Suprapubic skin (tissue), 4 donors: ENCODE results near the gene CCL13. TPM values are rescaled to one million over a fixed set of nuclear protein-coding genes. Genes with fewer than 3 reads are reported as not detected.

Experiments
- DNase-seq, 2 donors: peaks; one replicate each; pipeline ENCODE4 v3.0.0-alpha.2; 2019; ENCODE audit warnings: low spot score in 2 of 2
- H3K27ac ChIP-seq: fragments of 200-600 bp; sonication (generic); one replicate; pipeline ENCODE4 v1.5.1; 2019
- H3K27me3 ChIP-seq: fragments of 200-600 bp; sonication (generic); one replicate; pipeline ENCODE4 v1.5.1; 2019
- H3K36me3 ChIP-seq: fragments of 200-600 bp; sonication (generic); one replicate; pipeline ENCODE4 v1.5.1; 2019
- H3K4me1 ChIP-seq: fragments of 200-600 bp; sonication (generic); one replicate; pipeline ENCODE4 v1.5.1; 2019
- H3K4me3 ChIP-seq: fragments of 200-600 bp; sonication (generic); one replicate; pipeline ENCODE4 v1.5.1; 2019; ENCODE audit warnings: mild to moderate bottlenecking
- H3K9me3 ChIP-seq: fragments of 200-600 bp; sonication (generic); one replicate; pipeline ENCODE4 v1.5.1; 2019
- EP300 ChIP-seq: sonication (generic); formaldehyde crosslinking; IDR thresholded peaks from one replicate; pipeline ENCODE4 v1.6.1; 2017; ENCODE audit warnings: antibody characterized with exemption
- POLR2A ChIP-seq, 2 donors: fragments of 450-650 bp; IDR thresholded peaks; one replicate each; pipeline ENCODE4 v1.6.1; 2017; ENCODE audit warnings: antibody characterized with exemption in 2 of 2, mild to moderate bottlenecking in 2 of 2, moderate library complexity in 2 of 2
- POLR2AphosphoS5 ChIP-seq, 3 donors: sonication (generic); formaldehyde crosslinking; IDR thresholded peaks; one replicate each; pipeline ENCODE4 v1.6.1; 2017; ENCODE audit warnings: antibody characterized with exemption in 3 of 3
- WGBS: methylation state at CpG from one replicate; pipeline ENCODE4 v1.1.5; 2018; 5-methylcytosine and 5-hydroxymethylcytosine counted together
- total RNA-seq, 4 donors: library from RNA; depleted of rRNA; stranded (reverse); fragments of >200 nt; gene quantifications; one replicate each; pipeline ENCODE4 v1.1.0, GENCODE V29; 2016
- TF ChIP-seq, protein P1 (sequence below), 2 donors: fragments of 200-600 bp in 1 of 2; fragments of 450-650 bp in 1 of 2; sonication (generic) in 1 of 2; IDR thresholded peaks; one replicate each; pipeline ENCODE4 v1.5.1; 2016 to 2019; ENCODE audit warnings: antibody characterized with exemption in 2 of 2, mild to moderate bottlenecking in 1 of 2, moderate library complexity in 1 of 2

Gene CCL13
- total RNA-seq, 4 donors from 2014 or later: 1.6 TPM; not detected in 3

DNA sequence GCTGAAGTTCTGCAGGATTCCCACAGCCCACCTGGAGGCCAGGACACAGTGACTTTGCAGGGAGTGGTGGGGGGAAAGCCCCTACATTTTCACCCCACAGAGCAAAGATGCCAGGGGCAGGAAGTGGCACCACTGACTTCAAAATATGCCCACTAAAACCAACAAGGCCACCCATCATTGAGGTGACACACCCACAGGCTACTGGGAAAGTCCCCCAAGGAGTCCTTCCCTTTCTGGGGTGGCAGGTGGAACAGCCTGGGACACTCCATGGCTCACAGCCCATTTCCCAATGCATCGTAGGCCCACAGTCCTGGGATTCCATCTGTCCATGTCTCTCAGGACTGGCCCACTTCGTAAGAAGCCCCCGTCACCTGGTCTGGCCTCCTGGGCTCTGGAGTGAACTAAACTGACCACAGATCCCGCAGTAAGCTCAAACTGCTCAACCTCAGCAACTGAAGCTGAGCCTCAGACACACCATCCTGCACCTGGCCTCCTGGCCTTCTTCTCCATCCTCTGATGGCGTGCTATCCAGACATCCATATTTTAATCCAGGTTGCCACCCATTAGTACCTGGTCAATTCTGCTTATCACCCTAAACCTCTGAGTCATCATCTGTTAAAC is 14.2 kb downstream of the CCL13 start:
- Histone ChIP-seq H3K4me1 (peaks cover 2% of the 10 kb centered on the region), H3K9me3 (no peaks in the 10 kb centered on the region), H3K27me3 (peaks cover 16% of the 10 kb centered on the region), H3K36me3 (no peaks in the 10 kb centered on the region), H3K4me3 (no peak overlapping the region), H3K27ac (no peak overlapping the region)
- TF ChIP-seq POLR2AphosphoS5 (IDR thresholded peaks at IDR 0.05): no peak
- no peak for TF ChIP-seq EP300
- TF ChIP-seq POLR2A (IDR thresholded peaks at IDR 0.05): no peak
- TF ChIP-seq, protein P1, sequence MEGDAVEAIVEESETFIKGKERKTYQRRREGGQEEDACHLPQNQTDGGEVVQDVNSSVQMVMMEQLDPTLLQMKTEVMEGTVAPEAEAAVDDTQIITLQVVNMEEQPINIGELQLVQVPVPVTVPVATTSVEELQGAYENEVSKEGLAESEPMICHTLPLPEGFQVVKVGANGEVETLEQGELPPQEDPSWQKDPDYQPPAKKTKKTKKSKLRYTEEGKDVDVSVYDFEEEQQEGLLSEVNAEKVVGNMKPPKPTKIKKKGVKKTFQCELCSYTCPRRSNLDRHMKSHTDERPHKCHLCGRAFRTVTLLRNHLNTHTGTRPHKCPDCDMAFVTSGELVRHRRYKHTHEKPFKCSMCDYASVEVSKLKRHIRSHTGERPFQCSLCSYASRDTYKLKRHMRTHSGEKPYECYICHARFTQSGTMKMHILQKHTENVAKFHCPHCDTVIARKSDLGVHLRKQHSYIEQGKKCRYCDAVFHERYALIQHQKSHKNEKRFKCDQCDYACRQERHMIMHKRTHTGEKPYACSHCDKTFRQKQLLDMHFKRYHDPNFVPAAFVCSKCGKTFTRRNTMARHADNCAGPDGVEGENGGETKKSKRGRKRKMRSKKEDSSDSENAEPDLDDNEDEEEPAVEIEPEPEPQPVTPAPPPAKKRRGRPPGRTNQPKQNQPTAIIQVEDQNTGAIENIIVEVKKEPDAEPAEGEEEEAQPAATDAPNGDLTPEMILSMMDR (IDR thresholded peaks at IDR 0.05): no peak
- DNase-seq: no peak
- 100% methylated on average over 1 of the region's 5 CpGs for WGBS

DNA sequence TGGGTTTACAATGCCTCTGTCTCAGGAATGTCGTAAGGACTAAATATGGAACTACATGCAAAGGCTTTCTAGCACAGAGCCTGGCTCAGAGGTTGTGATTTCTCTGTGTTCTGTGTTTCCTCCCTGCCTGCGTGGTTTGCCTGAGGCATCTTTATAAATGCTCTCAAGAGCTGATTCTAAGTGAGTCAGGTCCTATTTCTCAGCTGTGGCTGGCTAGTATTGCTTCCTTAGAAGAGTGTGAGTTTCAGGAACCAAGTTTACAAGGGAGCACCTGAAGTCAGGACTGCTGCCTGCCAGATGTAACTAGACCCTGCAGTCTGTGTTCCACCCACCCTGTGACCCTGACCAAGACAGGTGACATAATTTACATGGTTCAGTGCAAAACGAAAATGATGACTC is 14.7 kb downstream of the CCL13 start:
- DNase-seq: no peak
- Histone ChIP-seq H3K9me3 (no peaks in the 10 kb centered on the region), H3K36me3 (no peaks in the 10 kb centered on the region), H3K4me1 (peaks cover 2% of the 10 kb centered on the region), H3K27me3 (peaks cover 12% of the 10 kb centered on the region), H3K27ac (no peak overlapping the region), H3K4me3 (no peak overlapping the region)
- no peak for TF ChIP-seq EP300
- TF ChIP-seq, protein P1 (IDR thresholded peaks at IDR 0.05): no peak
- TF ChIP-seq POLR2AphosphoS5 (IDR thresholded peaks at IDR 0.05): no peak
- TF ChIP-seq POLR2A (IDR thresholded peaks at IDR 0.05): no peak
- 66% methylated on average over 3 of the region's 3 CpGs for WGBS

DNA sequence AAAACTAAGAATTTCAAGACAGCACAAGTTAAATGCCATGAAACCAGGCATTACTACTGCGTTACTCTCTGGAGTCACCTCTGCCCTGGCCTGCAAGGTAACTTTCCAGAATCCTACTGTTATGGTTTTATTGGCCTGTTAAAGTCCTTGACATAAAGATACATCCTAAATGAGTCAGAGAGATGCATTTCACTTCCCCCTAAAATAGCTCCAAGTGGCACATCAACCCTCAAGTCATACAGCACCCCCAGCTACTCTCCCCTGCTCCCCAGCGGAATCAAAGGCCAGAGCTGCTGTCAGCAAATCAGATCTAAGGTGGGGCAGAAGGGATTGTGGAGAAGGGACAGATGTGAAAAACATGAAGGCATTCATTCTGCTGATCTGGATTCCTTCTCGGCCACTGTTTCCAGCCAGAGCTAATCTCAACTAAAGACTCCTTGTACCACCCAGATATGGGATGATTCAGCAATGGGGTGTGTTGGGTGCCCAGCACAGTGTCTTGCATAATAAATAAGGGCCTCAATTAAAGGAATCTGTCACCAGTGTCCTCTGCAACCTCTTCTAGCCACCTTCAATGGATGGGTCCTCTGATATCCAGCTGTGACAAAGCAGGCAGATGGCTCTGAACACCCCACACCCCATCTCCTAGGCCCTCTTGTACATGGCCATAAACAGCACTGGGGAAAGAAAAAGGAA is 15.3 kb downstream of the CCL13 start:
- Histone ChIP-seq H3K36me3 (no peaks in the 10 kb centered on the region), H3K27me3 (peaks cover 8% of the 10 kb centered on the region), H3K9me3 (no peaks in the 10 kb centered on the region), H3K4me1 (peaks cover 2% of the 10 kb centered on the region), H3K4me3 (no peak overlapping the region), H3K27ac (no peak overlapping the region)
- no peak for TF ChIP-seq EP300
- TF ChIP-seq, protein P1 (IDR thresholded peaks at IDR 0.05): no peak
- no peak for TF ChIP-seq POLR2A (IDR thresholded peaks at IDR 0.05)
- TF ChIP-seq POLR2AphosphoS5 (IDR thresholded peaks at IDR 0.05): no peak
- 76% methylated on average over 3 of the region's 3 CpGs for WGBS
- no peak for DNase-seq

DNA sequence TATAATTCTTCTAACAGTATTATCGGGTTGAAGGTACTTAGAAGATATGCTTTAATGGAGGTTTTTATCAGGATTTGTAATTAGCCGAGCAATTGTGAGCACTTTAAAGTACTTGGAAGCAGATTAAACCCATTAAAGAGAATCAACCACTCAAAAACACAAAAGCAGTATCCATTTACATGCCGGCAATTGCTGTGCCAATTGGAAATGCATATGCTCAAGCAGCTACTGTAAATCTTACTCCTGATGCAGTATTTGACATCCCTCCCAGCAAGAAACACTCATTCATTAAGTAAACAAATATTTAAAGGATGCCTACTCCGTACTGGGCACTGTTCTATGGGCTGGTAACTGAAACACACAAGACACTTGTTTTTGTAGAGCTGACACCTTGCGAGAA is 18.2 kb downstream of the CCL13 start:
- 89% methylated on average over 5 of the region's 5 CpGs for WGBS
- Histone ChIP-seq H3K27ac (no peak overlapping the region), H3K4me1 (peaks cover 2% of the 10 kb centered on the region), H3K36me3 (no peaks in the 10 kb centered on the region), H3K27me3 (no peaks in the 10 kb centered on the region), H3K9me3 (no peaks in the 10 kb centered on the region), H3K4me3 (no peak overlapping the region)
- TF ChIP-seq POLR2AphosphoS5 (IDR thresholded peaks at IDR 0.05) (no peak), POLR2A (IDR thresholded peaks at IDR 0.05) (no peak), EP300 (no peak)
- TF ChIP-seq, protein P1 (IDR thresholded peaks at IDR 0.05): no peak
- DNase-seq: no peak

DNA sequence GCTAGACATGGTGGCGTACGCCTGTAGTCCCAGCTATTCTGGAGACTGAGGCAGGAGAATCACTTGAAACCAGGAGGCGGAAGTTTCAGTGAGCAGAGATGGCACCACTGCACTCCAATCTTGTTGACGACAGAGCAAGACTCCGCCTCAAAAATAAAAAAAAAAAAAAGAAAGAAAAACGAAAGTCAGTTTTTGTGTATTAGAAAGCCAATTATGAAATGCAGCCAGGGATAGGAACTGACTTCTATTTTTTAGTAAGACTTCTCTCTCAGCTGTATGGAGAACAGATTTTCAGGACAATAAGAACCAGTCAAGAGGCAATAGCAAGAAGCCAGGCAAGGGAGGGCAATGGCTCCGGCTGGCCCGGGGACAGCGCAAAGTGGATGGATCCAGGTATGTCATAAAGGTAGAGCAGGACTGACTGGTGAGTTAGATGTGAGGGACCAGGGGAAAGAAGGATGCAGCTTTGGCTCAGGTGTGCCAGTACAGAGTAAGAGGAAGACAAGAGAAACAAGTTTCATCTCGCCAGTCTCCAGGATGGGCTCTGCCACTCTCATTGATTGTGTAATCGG is 19.2 kb downstream of the CCL13 start:
- WGBS: 79% methylated on average over 11 of the region's 11 CpGs
- H3K9me3 ChIP-seq: no peaks in the 10 kb centered on the region
- TF ChIP-seq POLR2AphosphoS5 (IDR thresholded peaks at IDR 0.05) (no peak), POLR2A (IDR thresholded peaks at IDR 0.05) (no peak), EP300 (no peak)
- TF ChIP-seq, protein P1 (IDR thresholded peaks at IDR 0.05): no peak
- no peaks in the 10 kb centered on the region for H3K27me3 ChIP-seq
- peaks cover 2% of the 10 kb centered on the region for H3K4me1 ChIP-seq
- no peak overlapping the region for H3K4me3 ChIP-seq
- no peak overlapping the region for H3K27ac ChIP-seq
- DNase-seq: no peak
- H3K36me3 ChIP-seq: no peaks in the 10 kb centered on the region
